ENCODE results near the gene NYNRIN.
"Not testable (repeated sequence)": the region's sequence is repeated elsewhere in the genome, so short reads cannot be mapped to it uniquely, and the experiment has no call there.

The NYNRIN gene

GRCh38 chr14:24431569-24432258 is 32.9 kb downstream of the NYNRIN start:
- peak; percentile 82 for DNase-seq (ENCODE audit: low read depth)

GRCh38 chr14:24432259-24433131 is 33.7 kb downstream of the NYNRIN start:
- no peak for DNase-seq (ENCODE audit: low read depth)

DNA sequence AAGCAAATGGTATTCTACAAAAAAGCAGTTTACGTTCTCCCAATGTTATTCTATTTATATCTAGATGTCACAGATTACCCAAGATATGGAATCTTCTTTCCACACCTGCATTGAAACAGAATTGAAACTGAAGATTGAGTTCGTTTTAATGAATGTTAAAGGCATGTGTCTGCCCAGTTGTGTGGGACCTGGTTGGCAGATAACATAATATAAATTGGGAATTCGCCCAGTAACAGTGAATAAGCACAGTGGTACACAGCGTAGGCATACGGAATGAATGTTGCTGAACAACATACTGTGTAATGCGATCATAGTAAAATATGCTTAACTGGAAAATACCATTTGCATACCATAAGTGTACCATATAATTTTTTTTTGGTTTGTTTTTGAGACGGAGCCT is 35.2 kb downstream of the NYNRIN start:
- no peak for DNase-seq (ENCODE audit: low read depth)

GRCh38 chr14:24434676-24435075 is 35.9 kb downstream of the NYNRIN start:
- DNase-seq (ENCODE audit: low read depth), result no peak

GRCh38 chr14:24435192-24435810 is 36.5 kb downstream of the NYNRIN start:
- no peak for DNase-seq (ENCODE audit: low read depth)

DNA sequence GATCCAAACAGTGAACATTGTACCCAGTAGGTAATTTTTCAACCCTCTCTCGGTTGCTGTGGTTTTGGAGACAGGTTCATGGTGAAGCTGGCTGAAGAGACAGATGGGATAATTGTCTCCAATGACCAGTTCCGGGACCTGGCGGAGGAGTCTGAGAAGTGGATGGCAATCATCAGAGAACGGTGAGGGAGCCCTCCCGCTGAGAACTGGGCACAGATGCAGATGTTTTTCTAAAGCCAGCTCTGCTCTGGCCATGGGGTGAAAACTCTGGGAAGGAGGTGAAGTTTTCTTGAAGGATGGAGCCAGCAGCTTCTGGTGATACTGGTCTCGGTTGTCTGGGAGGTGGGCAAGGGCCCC is 37.2 kb downstream of the NYNRIN start:
- DNase-seq (ENCODE audit: low read depth), result no peak

- DNase-seq (ENCODE audit: low read depth), result no peak
Measured at GRCh38 chr14:24436355-24437019, 37.7 kb downstream of the NYNRIN start.

DNA sequence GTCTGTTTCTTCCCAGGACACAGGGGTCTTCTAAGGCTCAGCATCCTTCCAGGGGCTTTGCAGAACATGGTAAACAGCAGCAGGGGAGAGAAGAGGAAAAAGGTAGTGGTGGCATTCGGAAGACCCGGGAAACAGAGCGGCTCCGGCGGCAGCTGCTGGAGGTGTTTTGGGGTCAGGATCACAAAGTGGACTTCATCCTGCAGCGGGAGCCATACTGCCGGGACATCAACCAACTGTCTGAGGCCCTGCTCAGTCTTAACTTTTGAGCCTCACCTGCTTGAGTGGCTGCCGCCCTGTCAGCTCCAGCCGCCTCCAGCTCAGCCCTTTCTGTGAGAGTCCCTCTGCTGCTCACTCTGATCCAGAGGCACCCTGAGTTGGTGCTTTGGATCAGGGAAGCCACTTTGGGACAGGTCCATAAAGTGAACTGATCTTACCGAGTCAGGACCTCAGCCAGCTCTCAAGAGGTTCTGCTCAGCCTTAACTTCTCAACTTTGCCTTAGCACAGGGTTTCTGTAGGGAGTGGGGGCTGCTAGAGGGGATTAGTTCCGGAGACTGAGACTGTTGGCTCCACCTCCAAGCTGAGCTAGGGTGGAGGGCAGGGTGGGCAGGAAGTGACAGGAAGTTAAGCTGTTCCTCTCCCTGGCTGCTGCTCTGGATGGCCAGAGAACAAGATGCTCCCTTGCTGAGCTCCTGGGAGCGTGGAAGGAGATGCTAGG is 38.4 kb downstream of the NYNRIN start:
- DNase-seq (ENCODE audit: low read depth), result no peak

- no peak for DNase-seq (ENCODE audit: low read depth)
Measured at GRCh38 chr14:24437736-24438067, 38.9 kb downstream of the NYNRIN start.

- DNase-seq (ENCODE audit: low read depth), result no peak
Measured at GRCh38 chr14:24438223-24439097, 39.7 kb downstream of the NYNRIN start.

DNA sequence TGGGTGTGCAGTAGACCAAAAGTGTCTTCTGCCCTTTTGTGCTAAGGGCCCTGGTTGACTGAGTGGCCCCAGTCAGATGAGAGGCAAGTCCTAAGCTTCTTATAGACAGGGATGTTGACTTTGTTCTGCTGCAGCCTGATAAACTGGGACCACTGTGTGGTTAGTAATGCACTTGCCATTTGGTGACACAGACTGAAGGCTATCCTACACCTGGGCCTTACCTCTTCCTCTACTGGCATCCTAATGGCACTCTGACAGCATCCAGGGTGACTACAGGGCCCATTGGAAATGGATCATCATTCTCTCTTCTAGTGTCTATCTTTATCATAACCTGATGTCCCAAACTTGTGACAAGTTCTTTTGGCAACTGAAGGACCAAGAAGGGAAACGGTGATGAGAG is 40.5 kb downstream of the NYNRIN start:
- no peak for DNase-seq (ENCODE audit: low read depth)

GRCh38 chr14:24439830-24440605 is 41.2 kb downstream of the NYNRIN start:
- no peak for DNase-seq (ENCODE audit: low read depth)

DNA sequence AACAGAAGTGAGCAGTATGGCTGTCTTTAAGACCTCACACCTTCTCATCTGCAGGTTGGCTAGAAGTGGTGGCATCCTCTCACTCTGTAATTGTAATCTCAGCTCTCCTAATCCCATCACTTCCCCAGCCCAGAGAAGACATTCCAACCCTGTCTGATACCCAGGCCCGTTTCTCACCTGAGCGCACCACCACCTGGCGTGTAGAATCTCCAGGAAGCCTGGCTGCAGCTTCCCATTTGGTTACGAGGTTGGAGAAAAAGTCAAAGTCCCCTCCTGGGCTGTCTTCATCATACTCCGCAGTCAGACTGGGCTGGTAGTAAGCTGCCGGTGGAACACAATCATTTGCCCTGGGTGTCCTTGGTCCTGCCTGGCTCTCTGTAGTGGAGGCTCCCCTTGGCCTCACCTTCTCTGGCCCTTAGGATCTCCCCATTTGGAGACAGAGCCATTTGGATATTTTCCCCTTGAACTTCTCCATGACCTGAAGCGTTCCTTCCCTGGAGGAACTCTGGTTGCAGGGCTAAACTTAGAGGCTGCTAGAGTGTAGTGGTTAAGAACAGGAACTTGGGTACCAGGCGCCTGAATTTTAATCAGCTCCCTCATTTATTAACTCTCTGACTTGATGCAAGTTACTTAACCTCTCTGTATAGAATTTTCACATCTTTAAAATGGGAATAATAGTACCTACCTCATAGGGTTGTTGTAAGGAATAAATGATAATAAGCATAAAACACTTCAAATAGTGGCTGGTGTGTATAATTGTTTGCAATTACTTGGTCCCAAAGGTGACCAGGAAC is 42.0 kb downstream of the NYNRIN start:
- no peak for DNase-seq (ENCODE audit: low read depth)

- DNase-seq (ENCODE audit: low read depth), result no peak
Measured at GRCh38 chr14:24441485-24441884, 42.7 kb downstream of the NYNRIN start.

- DNase-seq (ENCODE audit: low read depth), result no peak
Measured at GRCh38 chr14:24441904-24442239, 43.1 kb downstream of the NYNRIN start.

GRCh38 chr14:24442240-24443052 is 43.6 kb downstream of the NYNRIN start, which contains the start of gene SDR39U1:
SDR39U1 (minus strand) TSS chr14:24442776; CDS start chr14:24442769, 7 bp downstream.
- peak; percentile 90 for DNase-seq (ENCODE audit: low read depth)

DNA sequence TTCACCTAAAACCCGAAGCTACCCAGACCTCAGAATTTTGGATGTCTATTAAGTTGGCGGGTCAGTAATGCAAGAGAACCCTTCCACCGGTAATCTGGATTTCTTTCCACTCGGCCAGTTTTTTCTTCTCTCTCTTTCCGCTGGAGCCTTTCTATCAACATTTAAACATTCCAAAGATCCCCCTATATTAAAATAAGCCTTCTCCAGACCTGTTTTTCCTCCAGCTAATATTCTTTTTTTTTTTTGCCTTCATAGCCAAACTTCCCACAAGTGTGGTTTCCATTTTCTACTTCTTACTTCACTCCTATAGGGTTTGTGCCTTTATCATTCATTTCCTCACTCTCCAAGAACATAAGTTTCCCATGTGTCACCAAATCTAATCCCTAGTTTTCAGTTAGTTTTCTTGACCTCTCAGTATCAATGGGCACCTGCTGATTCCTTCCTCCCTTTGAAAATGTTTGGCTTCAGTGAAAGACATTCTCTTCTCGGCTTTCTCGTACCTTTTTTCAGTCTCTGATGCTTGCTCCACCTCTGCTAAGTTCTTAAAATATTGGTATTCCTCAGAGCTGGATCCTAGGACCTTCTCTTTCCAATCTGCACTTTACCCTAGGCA is 44.4 kb downstream of the NYNRIN start:
- no peak for DNase-seq (ENCODE audit: low read depth)

- not testable (repeated sequence) for DNase-seq (ENCODE audit: low read depth)
Measured at GRCh38 chr14:24450828-24451227, 52.0 kb downstream of the NYNRIN start.
